IMR-90 (cell line): ENCODE results near the gene PIGP. TPM values are rescaled to one million over a fixed set of nuclear protein-coding genes. Genes with fewer than 3 reads are reported as not detected.

Experiments
- ATAC-seq: fragments of 200-7000 bp; cut with Tn5 transposase; 2 replicates; pipeline ENCODE4 v1.9.1; 2020; ENCODE audit warnings: low read depth, mild to moderate bottlenecking, moderate library complexity
- BruUV-seq: library from RNA; stranded (reverse); fragments of 400-500 nt; replicated peaks from 2 replicates; lab custom pipeline; 2021; lab: Mats Ljungman, UMichigan
- CTCF ChIA-PET: fragments of 300-600 bp; formaldehyde crosslinking; extraction: SDS; loops from one replicate; lab custom pipeline; 2021; ENCODE audit warnings: antibody characterized with exemption; lab: Yijun Ruan, JAX
- POLR2A ChIA-PET: fragments of 300-600 bp; sonication (Branson Sonifier 250); formaldehyde crosslinking; loops from one replicate; lab custom pipeline; 2022; ENCODE audit warnings: antibody characterized with exemption; ENCODE audit not compliant: unreplicated experiment; lab: Charles Lee
- DNase-seq: peaks from one replicate; pipeline ENCODE4 v3.0.0; 2013
- H2AFZ ChIP-seq: replicated peaks from 2 replicates; pipeline ENCODE3; 2013; ENCODE audit warnings: low read length, mild to moderate bottlenecking; ENCODE audit not compliant: poor library complexity
- H2AK5ac ChIP-seq: 2 replicates; pipeline ENCODE4 v1.6.1; 2013; ENCODE audit warnings: low read depth, low read length, inconsistent platforms
- H2AK9ac ChIP-seq: replicated peaks from 2 replicates; pipeline ENCODE3; 2013; ENCODE audit warnings: mild to moderate bottlenecking, low read depth, low read length, moderate library complexity; ENCODE audit not compliant: poor library complexity
- H2BK120ac ChIP-seq: 2 replicates; pipeline ENCODE4 v1.6.1; 2013; ENCODE audit warnings: low read depth, low read length, inconsistent platforms
- H2BK15ac ChIP-seq: 3 replicates; pipeline ENCODE4 v1.6.1; 2013; ENCODE audit warnings: low read depth, low read length, inconsistent platforms
- H2BK20ac ChIP-seq: 2 replicates; pipeline ENCODE4 v1.6.1; 2013; ENCODE audit warnings: low read depth, mild to moderate bottlenecking, inconsistent platforms, low read length, moderate library complexity
- H2BK5ac ChIP-seq: 2 replicates; pipeline ENCODE4 v1.6.1; 2013; ENCODE audit warnings: mild to moderate bottlenecking, low read depth, low read length, inconsistent platforms; ENCODE audit not compliant: poor library complexity, severe bottlenecking
- H3K14ac ChIP-seq: replicated peaks from 2 replicates; pipeline ENCODE4 v1.6.1; 2013; ENCODE audit warnings: low read depth, low read length, inconsistent platforms
- H3K18ac ChIP-seq: 2 replicates; pipeline ENCODE4 v1.6.1; 2013; ENCODE audit warnings: low read depth, low read length, control low read depth
- H3K23ac ChIP-seq: 2 replicates; pipeline ENCODE4 v1.6.1; 2013; ENCODE audit warnings: low read depth, low read length, inconsistent platforms
- H3K27ac ChIP-seq: 2 replicates; pipeline ENCODE4 v1.5.1; 2013; ENCODE audit warnings: mild to moderate bottlenecking, control low read depth, low read length; ENCODE audit not compliant: insufficient read depth
- H3K27me3 ChIP-seq: 2 replicates; pipeline ENCODE4 v1.6.1; 2013; ENCODE audit warnings: low read length; ENCODE audit not compliant: control insufficient read depth, insufficient read depth
- H3K36me3 ChIP-seq: 2 replicates; pipeline ENCODE4 v1.6.1; 2013; ENCODE audit warnings: low read length, mixed read lengths; ENCODE audit not compliant: control insufficient read depth, insufficient read depth
- H3K4ac ChIP-seq: 2 replicates; pipeline ENCODE4 v1.6.1; 2013; ENCODE audit warnings: low read depth, low read length, inconsistent platforms
- H3K4me1 ChIP-seq: 2 replicates; pipeline ENCODE4 v1.6.1; 2013; ENCODE audit warnings: low read length, mixed read lengths; ENCODE audit not compliant: control insufficient read depth, insufficient read depth
- H3K4me2 ChIP-seq: 2 replicates; pipeline ENCODE4 v1.6.1; 2013; ENCODE audit warnings: low read depth, mild to moderate bottlenecking, control low read depth, low read length, moderate library complexity
- H3K4me3 ChIP-seq: 2 replicates; pipeline ENCODE4 v1.5.1; 2013; ENCODE audit warnings: low read depth, mild to moderate bottlenecking, control low read depth, low read length, moderate library complexity; ENCODE audit not compliant: insufficient read depth
- H3K56ac ChIP-seq: 2 replicates; pipeline ENCODE4 v1.6.1; 2013; ENCODE audit warnings: low read length, inconsistent platforms; ENCODE audit not compliant: insufficient read depth; ENCODE audit errors: extremely low read depth
- H3K79me1 ChIP-seq, 2 experiments: 2 replicates each; pipeline ENCODE4 v1.6.1; 2013; ENCODE audit warnings: low read length in 2 of 2, inconsistent platforms in 1 of 2, low read depth in 1 of 2
- H3K9ac ChIP-seq: 2 replicates; pipeline ENCODE4 v1.6.1; 2013; ENCODE audit warnings: low read depth, low read length, control low read depth
- H3K9me1 ChIP-seq: 2 replicates; pipeline ENCODE4 v1.6.1; 2013; ENCODE audit warnings: low read length, inconsistent platforms; ENCODE audit not compliant: insufficient read depth
- H3K9me3 ChIP-seq: 2 replicates; pipeline ENCODE4 v1.6.1; 2013; ENCODE audit warnings: low read length; ENCODE audit not compliant: control insufficient read depth, insufficient read depth
- H4K20me1 ChIP-seq: 2 replicates; pipeline ENCODE4 v1.6.1; 2013; ENCODE audit warnings: low read length, inconsistent platforms; ENCODE audit not compliant: insufficient read depth
- H4K5ac ChIP-seq: 2 replicates; pipeline ENCODE4 v1.6.1; 2013; ENCODE audit warnings: mild to moderate bottlenecking, low read depth, low read length, control low read depth
- H4K8ac ChIP-seq, 2 experiments: 2 replicates each; pipeline ENCODE4 v1.6.1; 2013; ENCODE audit warnings: low read depth in 2 of 2, low read length in 2 of 2, control low read depth in 1 of 2, inconsistent platforms in 1 of 2
- H4K91ac ChIP-seq: 2 replicates; pipeline ENCODE4 v1.6.1; 2013; ENCODE audit warnings: low read depth, low read length, inconsistent platforms; ENCODE audit not compliant: insufficient read depth
- BHLHE40 ChIP-seq: fragments of 150-350 bp; IDR thresholded peaks from 2 replicates; pipeline ENCODE4 v1.6.1; 2016; ENCODE audit warnings: mild to moderate bottlenecking, low read depth, low read length
- CEBPB ChIP-seq: IDR thresholded peaks from 2 replicates; pipeline ENCODE4 v1.6.1; 2012; ENCODE audit warnings: low read depth, low read length, improper control_type of control experiment
- CHD1 ChIP-seq: IDR thresholded peaks from 2 replicates; pipeline ENCODE4 v1.6.1; 2012; ENCODE audit warnings: low read depth, low read length, improper control_type of control experiment
- FOS ChIP-seq: fragments of 150-350 bp; IDR thresholded peaks from 2 replicates; pipeline ENCODE4 v1.6.1; 2016; ENCODE audit warnings: low read depth, low read length
- MAFK ChIP-seq: IDR thresholded peaks from 2 replicates; pipeline ENCODE4 v1.6.1; 2012; ENCODE audit warnings: low read depth, low read length, improper control_type of control experiment
- MAZ ChIP-seq: IDR thresholded peaks from 2 replicates; pipeline ENCODE4 v1.6.1; 2012; ENCODE audit warnings: low read depth, mild to moderate bottlenecking, low read length, improper control_type of control experiment, moderate library complexity, borderline replicate concordance
- MXI1 ChIP-seq: IDR thresholded peaks from 2 replicates; pipeline ENCODE4 v1.6.1; 2012; ENCODE audit warnings: low read depth, mild to moderate bottlenecking, low read length, moderate library complexity, borderline replicate concordance
- NFE2L2 ChIP-seq: fragments of 150-350 bp; IDR thresholded peaks from 2 replicates; pipeline ENCODE4 v1.6.1; 2016; ENCODE audit warnings: low read depth, mild to moderate bottlenecking, low read length
- RAD21 ChIP-seq: IDR thresholded peaks from 2 replicates; pipeline ENCODE4 v1.6.1; 2012; ENCODE audit warnings: low read length, improper control_type of control experiment
- RCOR1 ChIP-seq: IDR thresholded peaks from 2 replicates; pipeline ENCODE4 v1.6.1; 2012; ENCODE audit warnings: mild to moderate bottlenecking, low read length, improper control_type of control experiment; ENCODE audit not compliant: insufficient replicate concordance
- RFX5 ChIP-seq: IDR thresholded peaks from 2 replicates; pipeline ENCODE4 v1.8.0; 2012; ENCODE audit warnings: low read depth, mild to moderate bottlenecking, low read length, moderate library complexity
- SMC3 ChIP-seq: fragments of 150-350 bp; IDR thresholded peaks from 2 replicates; pipeline ENCODE4 v1.6.1; 2016; ENCODE audit warnings: low read depth, mild to moderate bottlenecking, antibody characterized with exemption, low read length, moderate library complexity
- WGBS, 2 experiments: methylation state at CpG; one replicate each; pipeline versions ENCODE4 v1.1.5 to v1.1.7; 2013; ENCODE audit warnings: missing lambda C conversion rate in 2 of 2; ENCODE audit not compliant: insufficient read length in 1 of 2; ENCODE audit errors: extremely low coverage in 2 of 2; 5-methylcytosine and 5-hydroxymethylcytosine counted together
- dilution Hi-C: fragments of 300-500 bp; cut with HindIII; formaldehyde crosslinking; loops from one replicate; pipeline ENCODE4 v1.14.3; 2018; ENCODE audit warnings: low sequenced_read_pairs; ENCODE audit not compliant: unreplicated experiment
- in situ Hi-C: fragments of 300-500 bp; cut with MboI; formaldehyde crosslinking; loops from 3 replicates; pipeline ENCODE4 v1.14.3; 2019; ENCODE audit warnings: low sequenced_read_pairs, inconsistent platforms, mixed read lengths
- intact Hi-C: fragments of 100-400 bp; cut with micrococcal nuclease; formaldehyde crosslinking; loops from 2 replicates; pipeline ENCODE4 v1.10.0; 2022
- polyA plus RNA-seq, 3 experiments: library from polyadenylated mRNA; depleted of rRNA; stranded (reverse); fragments of >200 nt; gene quantifications; 2 replicates each; pipeline ENCODE4 v1.2.3, GENCODE V29; 2012; ENCODE audit warnings: low replicate concordance in 1 of 3
- total RNA-seq: library from RNA; depleted of rRNA; stranded (reverse); fragments of >200 nt; gene quantifications from 2 replicates; pipeline ENCODE4 v1.2.3, GENCODE V29; 2012
- TF ChIP-seq, protein P1 (sequence below): fragments of 150-350 bp; IDR thresholded peaks from 2 replicates; pipeline ENCODE4 v1.6.1; 2017; ENCODE audit warnings: mild to moderate bottlenecking, antibody characterized with exemption, low read length, low read depth
- TF ChIP-seq, protein P2 (sequence below): conservative IDR thresholded peaks from 2 replicates; pipeline ENCODE4 v1.5.1; 2012; ENCODE audit warnings: mild to moderate bottlenecking, low read depth, low read length, improper control_type of control experiment
- TF ChIP-seq, protein P3 (sequence below): fragments of 150-350 bp; IDR thresholded peaks from 2 replicates; pipeline ENCODE4 v1.6.1; 2016; ENCODE audit warnings: low read depth, mild to moderate bottlenecking, low read length, moderate library complexity, borderline replicate concordance

The PIGP gene
- total and polyA plus RNA-seq, 2 of the 4 experiments (the other 2 are of a cell fraction): 4.1 to 15.4 TPM

DNA sequence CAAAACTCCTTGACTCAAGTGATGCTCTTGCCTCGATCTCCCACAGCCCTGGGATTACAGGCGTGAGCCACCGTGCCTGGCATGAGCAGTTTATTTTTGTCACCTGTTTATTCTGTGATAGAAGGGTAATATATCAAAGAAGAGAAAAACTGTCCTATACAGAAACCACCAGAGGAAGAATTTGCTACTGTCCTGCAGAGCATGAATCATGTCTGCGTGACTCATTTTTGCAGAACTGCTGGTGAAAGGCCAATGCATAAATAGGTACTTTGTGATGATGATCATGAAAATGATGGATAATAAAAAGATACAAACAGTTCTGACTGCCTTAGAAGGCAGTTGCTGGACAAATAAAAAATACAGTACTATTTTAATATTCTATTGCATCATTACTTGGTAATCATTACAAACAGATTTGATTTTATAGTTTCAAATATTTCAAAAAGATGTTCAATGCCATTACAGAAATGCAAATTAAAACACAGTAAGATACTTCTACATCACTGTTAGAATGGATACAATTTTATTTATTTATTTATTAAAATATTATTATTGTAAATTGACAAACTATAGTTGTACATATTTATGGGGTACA, 39.9 kb downstream of the PIGP start:
- Histone ChIP-seq H3K23ac (no peak overlapping the region), H3K4me2 (peak overlapping the region; percentile 68), H3K4ac (no peak overlapping the region), H2BK120ac (no peak overlapping the region), H2BK15ac (no peak overlapping the region), H3K9ac (no peak overlapping the region), H2BK20ac (no peak overlapping the region), H2BK5ac (no peak overlapping the region), H3K14ac (no peak overlapping the region), H3K56ac (no peak overlapping the region), H3K18ac (no peak overlapping the region), H3K4me1 (peaks cover 3% of the 10 kb centered on the region; the same call in 1 of the 2 replicates), H4K91ac (no peak overlapping the region), H4K20me1 (peaks cover 3% of the 10 kb centered on the region; the same call in 1 of the 2 replicates), H2AK9ac (no peak overlapping the region), H3K9me1 (no peaks in the 10 kb centered on the region), H4K5ac (no peak overlapping the region), H4K8ac (no peak overlapping the region), H2AK5ac (no peak overlapping the region), H3K4me3 (no peak overlapping the region), H3K27ac (no peak overlapping the region), H2AFZ (no peak overlapping the region), H3K27me3 (peaks cover 7% of the 10 kb centered on the region; the same call in 1 of the 2 replicates), H3K36me3 (no peaks in the 10 kb centered on the region), H3K9me3 (no peaks in the 10 kb centered on the region), H3K79me1 (no peaks in the 10 kb centered on the region)
- CTCF ChIA-PET: no interaction called here
- ATAC-seq (peak; percentile 86), DNase-seq (peak; percentile 81)
- dilution Hi-C loops: no loop called here
- in situ Hi-C loops: no loop called here
- TF ChIP-seq, protein P1, sequence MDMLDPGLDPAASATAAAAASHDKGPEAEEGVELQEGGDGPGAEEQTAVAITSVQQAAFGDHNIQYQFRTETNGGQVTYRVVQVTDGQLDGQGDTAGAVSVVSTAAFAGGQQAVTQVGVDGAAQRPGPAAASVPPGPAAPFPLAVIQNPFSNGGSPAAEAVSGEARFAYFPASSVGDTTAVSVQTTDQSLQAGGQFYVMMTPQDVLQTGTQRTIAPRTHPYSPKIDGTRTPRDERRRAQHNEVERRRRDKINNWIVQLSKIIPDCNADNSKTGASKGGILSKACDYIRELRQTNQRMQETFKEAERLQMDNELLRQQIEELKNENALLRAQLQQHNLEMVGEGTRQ: no peak
- TF ChIP-seq CHD1 (no peak), MXI1 (no peak), BHLHE40 (peak; percentile 39; the same call in 1 of the 2 replicates), RAD21 (no peak), RCOR1 (no peak), MAFK (no peak), SMC3 (no peak), MAZ (no peak), NFE2L2 (no peak), RFX5 (no peak), CEBPB (peak; percentile 50; the same call in 1 of the 2 replicates), FOS (peak; percentile 85)
- TF ChIP-seq, protein P2, sequence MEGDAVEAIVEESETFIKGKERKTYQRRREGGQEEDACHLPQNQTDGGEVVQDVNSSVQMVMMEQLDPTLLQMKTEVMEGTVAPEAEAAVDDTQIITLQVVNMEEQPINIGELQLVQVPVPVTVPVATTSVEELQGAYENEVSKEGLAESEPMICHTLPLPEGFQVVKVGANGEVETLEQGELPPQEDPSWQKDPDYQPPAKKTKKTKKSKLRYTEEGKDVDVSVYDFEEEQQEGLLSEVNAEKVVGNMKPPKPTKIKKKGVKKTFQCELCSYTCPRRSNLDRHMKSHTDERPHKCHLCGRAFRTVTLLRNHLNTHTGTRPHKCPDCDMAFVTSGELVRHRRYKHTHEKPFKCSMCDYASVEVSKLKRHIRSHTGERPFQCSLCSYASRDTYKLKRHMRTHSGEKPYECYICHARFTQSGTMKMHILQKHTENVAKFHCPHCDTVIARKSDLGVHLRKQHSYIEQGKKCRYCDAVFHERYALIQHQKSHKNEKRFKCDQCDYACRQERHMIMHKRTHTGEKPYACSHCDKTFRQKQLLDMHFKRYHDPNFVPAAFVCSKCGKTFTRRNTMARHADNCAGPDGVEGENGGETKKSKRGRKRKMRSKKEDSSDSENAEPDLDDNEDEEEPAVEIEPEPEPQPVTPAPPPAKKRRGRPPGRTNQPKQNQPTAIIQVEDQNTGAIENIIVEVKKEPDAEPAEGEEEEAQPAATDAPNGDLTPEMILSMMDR: no peak
- TF ChIP-seq, protein P3, sequence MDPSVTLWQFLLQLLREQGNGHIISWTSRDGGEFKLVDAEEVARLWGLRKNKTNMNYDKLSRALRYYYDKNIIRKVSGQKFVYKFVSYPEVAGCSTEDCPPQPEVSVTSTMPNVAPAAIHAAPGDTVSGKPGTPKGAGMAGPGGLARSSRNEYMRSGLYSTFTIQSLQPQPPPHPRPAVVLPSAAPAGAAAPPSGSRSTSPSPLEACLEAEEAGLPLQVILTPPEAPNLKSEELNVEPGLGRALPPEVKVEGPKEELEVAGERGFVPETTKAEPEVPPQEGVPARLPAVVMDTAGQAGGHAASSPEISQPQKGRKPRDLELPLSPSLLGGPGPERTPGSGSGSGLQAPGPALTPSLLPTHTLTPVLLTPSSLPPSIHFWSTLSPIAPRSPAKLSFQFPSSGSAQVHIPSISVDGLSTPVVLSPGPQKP: no peak
- intact Hi-C loops: no loop called here
- no TSS peak for BruUV-seq
- WGBS, 2 experiments: no CpG with 5 or more reads among the region's 4 CpGs
- POLR2A ChIA-PET: no interaction called here
